CD14-positive monocyte (primary cell): ENCODE results near the gene ISM2. TPM values are rescaled to one million over a fixed set of nuclear protein-coding genes. Genes with fewer than 3 reads are reported as not detected.

Source experiments
- DNase-seq, 3 donors: peaks; one replicate each; pipeline ENCODE4 v3.0.0-alpha.2; 2011 to 2022
- H2AFZ ChIP-seq: 2 replicates; pipeline ENCODE4 v1.6.0; 2012; ENCODE audit warnings: mild to moderate bottlenecking, low read depth, low read length, inconsistent platforms; ENCODE audit not compliant: insufficient read depth, poor library complexity, severe bottlenecking
- H3K27ac ChIP-seq, 2 donors: 1 replicate in 1 of 2; 2 replicates in 1 of 2; pipeline ENCODE4 v1.5.1; 2012 to 2013; ENCODE audit warnings: low read length in 2 of 2, control low read depth in 1 of 2, inconsistent platforms in 1 of 2, low read depth in 1 of 2, mild to moderate bottlenecking in 1 of 2
- H3K27me3 ChIP-seq, 2 donors: one replicate each; pipeline versions ENCODE4 v1.6.0 to v1.6.1; 2011 to 2013; ENCODE audit warnings: low read length in 2 of 2; ENCODE audit not compliant: control insufficient read depth in 2 of 2, insufficient read depth in 2 of 2
- H3K36me3 ChIP-seq, 2 donors: replicated peaks in 1 of 2; 1 replicate in 1 of 2; 2 replicates in 1 of 2; pipeline versions ENCODE4 v1.5.1 to v1.6.1; 2012 to 2013; ENCODE audit warnings: low read length in 2 of 2, control low read depth in 1 of 2, inconsistent platforms in 1 of 2, mild to moderate bottlenecking in 1 of 2; ENCODE audit not compliant: insufficient read depth in 2 of 2, control insufficient read depth in 1 of 2
- H3K4me1 ChIP-seq, 2 donors: 1 replicate in 1 of 2; 2 replicates in 1 of 2; pipeline versions ENCODE4 v1.5.1 to v1.6.1; 2012 to 2013; ENCODE audit warnings: low read length in 2 of 2, control low read depth in 1 of 2, inconsistent platforms in 1 of 2, mild to moderate bottlenecking in 1 of 2, moderate library complexity in 1 of 2; ENCODE audit not compliant: insufficient read depth in 2 of 2, control insufficient read depth in 1 of 2
- H3K4me2 ChIP-seq: replicated peaks from 2 replicates; pipeline ENCODE3; 2012; ENCODE audit warnings: low read length, moderate library complexity, mild to moderate bottlenecking; ENCODE audit not compliant: poor library complexity, severe bottlenecking; ENCODE audit errors: extremely low read depth
- H3K4me3 ChIP-seq, 3 experiments: fragments of 200-600 bp in 1 of 3; sonication (generic) in 1 of 3; replicated peaks in 1 of 3; 1 replicate in 2 of 3; 2 replicates in 1 of 3; pipeline ENCODE4 v1.5.1; 2011 to 2013; ENCODE audit warnings: low read length in 3 of 3, mild to moderate bottlenecking in 3 of 3, control low read depth in 2 of 3, low read depth in 2 of 3, inconsistent platforms in 1 of 3, moderate library complexity in 1 of 3
- H3K79me2 ChIP-seq: 2 replicates; pipeline ENCODE4 v1.6.0; 2012; ENCODE audit warnings: mild to moderate bottlenecking, control low read depth, inconsistent platforms, low read length, moderate library complexity; ENCODE audit not compliant: insufficient read depth
- H3K9ac ChIP-seq: 2 replicates; pipeline ENCODE4 v1.6.0; 2017; ENCODE audit warnings: low read length, mild to moderate bottlenecking; ENCODE audit not compliant: insufficient read depth, poor library complexity, severe bottlenecking
- H3K9me3 ChIP-seq, 2 donors: replicated peaks in 1 of 2; 1 replicate in 1 of 2; 2 replicates in 1 of 2; pipeline versions ENCODE4 v1.5.1 to v1.6.1; 2012 to 2013; ENCODE audit warnings: low read length in 2 of 2, control low read depth in 1 of 2; ENCODE audit not compliant: control insufficient read depth in 1 of 2, insufficient read depth in 1 of 2
- H4K20me1 ChIP-seq: 2 replicates; pipeline ENCODE4 v1.6.0; 2012; ENCODE audit warnings: mild to moderate bottlenecking, low read length, control low read depth, moderate library complexity; ENCODE audit not compliant: insufficient read depth
- H3K27ac Mint-ChIP-seq, 7 donors: one replicate each; pipeline ENCODE4 v1.8.0; 2020; ENCODE audit warnings: mild to moderate bottlenecking in 7 of 7, mixed read lengths in 7 of 7, moderate library complexity in 6 of 7, inconsistent platforms in 2 of 7
- H3K27me3 Mint-ChIP-seq, 3 donors: one replicate each; pipeline ENCODE4 v1.8.0; 2021 to 2022; ENCODE audit warnings: low read depth in 3 of 3, mild to moderate bottlenecking in 3 of 3, mixed read lengths in 3 of 3, moderate library complexity in 3 of 3, inconsistent platforms in 1 of 3
- H3K36me3 Mint-ChIP-seq, 2 donors: one replicate each; pipeline ENCODE4 v1.8.0; 2020; ENCODE audit warnings: mixed read lengths in 2 of 2, inconsistent platforms in 1 of 2, mild to moderate bottlenecking in 1 of 2
- H3K4me1 Mint-ChIP-seq: one replicate; pipeline ENCODE4 v1.8.0; 2020; ENCODE audit warnings: mild to moderate bottlenecking, mixed read lengths
- H3K4me3 Mint-ChIP-seq, 2 donors: one replicate each; pipeline ENCODE4 v1.8.0; 2020; ENCODE audit warnings: mild to moderate bottlenecking in 2 of 2, mixed read lengths in 2 of 2, moderate library complexity in 1 of 2
- H3K9me3 Mint-ChIP-seq, 7 donors: one replicate each; pipeline ENCODE4 v1.8.0; 2020 to 2022; ENCODE audit warnings: mixed read lengths in 7 of 7, mild to moderate bottlenecking in 6 of 7, moderate library complexity in 6 of 7, inconsistent platforms in 2 of 7
- CTCF ChIP-seq: fragments of 200-600 bp; IDR thresholded peaks from one replicate; pipeline ENCODE4 v1.8.0; 2022; ENCODE audit warnings: antibody characterized with exemption, mild to moderate bottlenecking
- WGBS: methylation state at CpG from one replicate; pipeline ENCODE4 v1.1.5; 2013; ENCODE audit warnings: missing lambda C conversion rate; ENCODE audit not compliant: insufficient coverage; 5-methylcytosine and 5-hydroxymethylcytosine counted together
- intact Hi-C, 2 donors: fragments of 100-400 bp; cut with micrococcal nuclease; formaldehyde crosslinking; loops; one replicate each; pipeline versions ENCODE4 v1.15.0 to v1.15.1; 2023
- polyA plus RNA-seq, 3 donors: library from polyadenylated mRNA; depleted of rRNA in 1 of 3; unstranded in 2 of 3; stranded (reverse) in 1 of 3; fragments of 300-500 nt in 2 of 3; fragments of >200 nt in 1 of 3; fragmentation: Illumina TruSeq in 2 of 3; gene quantifications; 1 replicate in 2 of 3; 2 replicates in 1 of 3; pipeline ENCODE4 v1.2.3, GENCODE V29; 2012 to 2021

Gene ISM2
- polyA plus RNA-seq, 3 donors = not detected

- H3K4me1 Mint-ChIP-seq = no peaks in the 10 kb centered on the region
- H3K27me3 ChIP-seq = no peaks in the 10 kb centered on the region
- H3K4me3 ChIP-seq = no peak overlapping the region
- H3K79me2 ChIP-seq = no peaks in the 10 kb centered on the region
- no peak overlapping the region for H2AFZ ChIP-seq
- DNase-seq = no peak
- H3K36me3 Mint-ChIP-seq = peaks cover 75 to 82% of the 10 kb centered on the region in 2 donors
- no peak for TF ChIP-seq CTCF
- H3K9ac ChIP-seq = no peak overlapping the region
- H3K36me3 ChIP-seq = peaks cover 61 to 85% of the 10 kb centered on the region in 2 donors
- intact Hi-C loops = no loop called here
- H3K4me3 Mint-ChIP-seq = no peak overlapping the region
- peaks cover 0 to 1% (median 1%) of the 10 kb centered on the region in 3 donors for H3K27me3 Mint-ChIP-seq
- peaks cover 0 to 5% of the 10 kb centered on the region in 2 donors for H3K9me3 ChIP-seq
- H3K9me3 Mint-ChIP-seq = peaks cover 4 to 12% (median 5%) of the 10 kb centered on the region in 7 donors
- no peaks in the 10 kb centered on the region for H3K4me1 ChIP-seq
- no peak overlapping the region for H3K27ac ChIP-seq
- H4K20me1 ChIP-seq = peaks cover 43% of the 10 kb centered on the region
- peak overlapping the region in 2 of 7 donors; percentile 10 to 48 for H3K27ac Mint-ChIP-seq
- H3K4me2 ChIP-seq = no peak overlapping the region
- no CpG with 5 or more reads among the region's 4 CpGs for WGBS
Measured at GRCh38 chr14:77508249-77508648, 9.6 kb upstream of the ISM2 start.

GRCh38 chr14:77507762-77508161 lies 9.1 kb upstream of the ISM2 start:
- no peak overlapping the region for H3K9ac ChIP-seq
- H3K4me1 ChIP-seq = no peaks in the 10 kb centered on the region
- no peak overlapping the region for H3K4me2 ChIP-seq
- Mint-ChIP-seq H3K4me1 (no peaks in the 10 kb centered on the region), H3K27ac (no peak overlapping the region), H3K36me3 (peaks cover 75 to 81% of the 10 kb centered on the region in 2 donors), H3K4me3 (no peak overlapping the region), H3K27me3 (peaks cover 0 to 1% (median 1%) of the 10 kb centered on the region in 3 donors), H3K9me3 (peaks cover 4 to 12% (median 6%) of the 10 kb centered on the region in 7 donors)
- H3K79me2 ChIP-seq = no peaks in the 10 kb centered on the region
- no peak for TF ChIP-seq CTCF
- no peaks in the 10 kb centered on the region for H3K27me3 ChIP-seq
- no peak overlapping the region for H3K4me3 ChIP-seq
- H3K9me3 ChIP-seq = peaks cover 0 to 5% of the 10 kb centered on the region in 2 donors
- intact Hi-C loops = no loop called here
- H4K20me1 ChIP-seq = peaks cover 43% of the 10 kb centered on the region
- no peak overlapping the region for H3K27ac ChIP-seq
- H3K36me3 ChIP-seq = peaks cover 61 to 81% of the 10 kb centered on the region in 2 donors
- H2AFZ ChIP-seq = no peak overlapping the region
- 100% methylated on average over 3 of the region's 3 CpGs for WGBS
- no peak for DNase-seq
